Activated CD4-positive, alpha-beta T cell treated with anti-CD3 and anti-CD28 coated beads for 1 hour (primary cell): ENCODE results near the gene NIPBL.
"Not testable (repeated sequence)": the region's sequence is repeated elsewhere in the genome, so short reads cannot be mapped to it uniquely, and the experiment has no call there.

Experiments
- DNase-seq: peaks from one replicate; pipeline ENCODE4 v3.0.0-alpha.2; 2020

NIPBL gene, protein sequence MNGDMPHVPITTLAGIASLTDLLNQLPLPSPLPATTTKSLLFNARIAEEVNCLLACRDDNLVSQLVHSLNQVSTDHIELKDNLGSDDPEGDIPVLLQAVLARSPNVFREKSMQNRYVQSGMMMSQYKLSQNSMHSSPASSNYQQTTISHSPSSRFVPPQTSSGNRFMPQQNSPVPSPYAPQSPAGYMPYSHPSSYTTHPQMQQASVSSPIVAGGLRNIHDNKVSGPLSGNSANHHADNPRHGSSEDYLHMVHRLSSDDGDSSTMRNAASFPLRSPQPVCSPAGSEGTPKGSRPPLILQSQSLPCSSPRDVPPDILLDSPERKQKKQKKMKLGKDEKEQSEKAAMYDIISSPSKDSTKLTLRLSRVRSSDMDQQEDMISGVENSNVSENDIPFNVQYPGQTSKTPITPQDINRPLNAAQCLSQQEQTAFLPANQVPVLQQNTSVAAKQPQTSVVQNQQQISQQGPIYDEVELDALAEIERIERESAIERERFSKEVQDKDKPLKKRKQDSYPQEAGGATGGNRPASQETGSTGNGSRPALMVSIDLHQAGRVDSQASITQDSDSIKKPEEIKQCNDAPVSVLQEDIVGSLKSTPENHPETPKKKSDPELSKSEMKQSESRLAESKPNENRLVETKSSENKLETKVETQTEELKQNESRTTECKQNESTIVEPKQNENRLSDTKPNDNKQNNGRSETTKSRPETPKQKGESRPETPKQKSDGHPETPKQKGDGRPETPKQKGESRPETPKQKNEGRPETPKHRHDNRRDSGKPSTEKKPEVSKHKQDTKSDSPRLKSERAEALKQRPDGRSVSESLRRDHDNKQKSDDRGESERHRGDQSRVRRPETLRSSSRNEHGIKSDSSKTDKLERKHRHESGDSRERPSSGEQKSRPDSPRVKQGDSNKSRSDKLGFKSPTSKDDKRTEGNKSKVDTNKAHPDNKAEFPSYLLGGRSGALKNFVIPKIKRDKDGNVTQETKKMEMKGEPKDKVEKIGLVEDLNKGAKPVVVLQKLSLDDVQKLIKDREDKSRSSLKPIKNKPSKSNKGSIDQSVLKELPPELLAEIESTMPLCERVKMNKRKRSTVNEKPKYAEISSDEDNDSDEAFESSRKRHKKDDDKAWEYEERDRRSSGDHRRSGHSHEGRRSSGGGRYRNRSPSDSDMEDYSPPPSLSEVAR (N-terminal part only)

GRCh38 chr5:36876299-36876964, at the start of gene NIPBL:
Gene NIPBL, plus strand, starts transcription at chr5:36876769. Its CDS starts 76,928 bp downstream, at chr5:36953697.
- DNase-seq, result peak; percentile 82

- DNase-seq, result no peak
These were observed 44.3 kb upstream of the NIPBL start for GRCh38 chr5:36832274-36832673.

- no peak for DNase-seq
These were observed 39.7 kb upstream of the NIPBL start for GRCh38 chr5:36836831-36837230.

DNA sequence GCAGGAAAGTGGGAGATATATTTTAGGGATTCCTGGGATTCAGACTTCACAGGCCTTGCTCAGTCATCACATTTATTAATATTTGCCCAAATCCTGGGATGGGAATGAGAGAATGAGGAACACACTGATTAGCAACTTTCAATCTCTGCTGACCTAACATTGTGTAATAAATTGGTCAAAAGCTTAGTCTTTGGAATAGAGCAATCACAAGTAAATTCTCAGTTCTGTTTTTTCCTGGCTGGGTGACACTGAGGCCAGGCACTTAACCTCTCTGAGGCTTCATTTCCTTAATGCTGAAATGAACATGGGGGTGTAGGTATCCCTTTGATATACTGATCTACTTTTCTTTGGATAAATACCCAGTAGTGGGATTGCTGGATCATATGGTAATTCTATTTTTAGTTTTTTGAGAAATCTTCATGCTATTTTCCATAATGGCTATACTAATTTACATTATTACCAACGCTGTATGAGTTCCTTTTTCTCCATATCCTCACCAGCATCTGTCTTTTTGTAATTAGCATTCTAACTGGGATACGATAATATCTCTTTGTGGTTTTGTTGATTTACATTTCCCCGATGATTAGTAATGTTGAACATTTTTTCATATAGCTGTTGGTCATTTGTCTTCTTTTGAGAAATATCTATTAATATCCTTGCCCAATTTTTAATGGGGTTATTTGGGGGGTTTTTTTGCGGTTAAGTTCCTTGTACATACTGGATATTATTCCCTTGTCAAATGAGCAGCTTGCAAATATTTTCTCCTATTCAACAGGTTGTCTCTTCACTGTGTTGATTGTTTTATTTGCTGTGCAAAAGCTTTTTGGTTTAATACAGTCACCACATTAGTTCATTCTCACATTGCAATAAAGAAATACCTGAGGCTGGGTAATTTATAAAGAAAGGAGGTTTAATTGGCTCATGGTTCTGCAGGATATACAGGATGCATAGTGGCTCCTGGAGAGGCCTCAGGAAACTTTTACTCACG, 36.8 kb upstream of the NIPBL start:
- DNase-seq, result no peak

DNA sequence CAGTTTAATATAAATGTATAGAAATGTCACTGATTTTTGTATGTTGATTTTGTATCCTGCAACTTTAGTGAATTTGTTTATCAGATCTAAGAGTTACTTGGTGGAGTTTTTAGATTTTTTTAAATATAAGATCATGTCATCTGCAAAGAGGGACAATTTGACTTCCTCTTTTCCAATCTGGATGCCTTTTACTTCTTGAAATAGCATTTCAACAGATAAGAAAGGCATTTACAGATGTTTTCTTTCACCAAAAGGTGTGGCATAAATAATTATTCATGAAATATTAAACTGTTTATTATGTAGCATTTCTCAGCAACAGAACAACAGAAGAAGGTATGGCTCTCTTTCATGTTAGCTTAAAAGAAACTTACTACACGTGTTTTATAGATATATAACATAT, 34.9 kb upstream of the NIPBL start:
- no peak for DNase-seq

DNA sequence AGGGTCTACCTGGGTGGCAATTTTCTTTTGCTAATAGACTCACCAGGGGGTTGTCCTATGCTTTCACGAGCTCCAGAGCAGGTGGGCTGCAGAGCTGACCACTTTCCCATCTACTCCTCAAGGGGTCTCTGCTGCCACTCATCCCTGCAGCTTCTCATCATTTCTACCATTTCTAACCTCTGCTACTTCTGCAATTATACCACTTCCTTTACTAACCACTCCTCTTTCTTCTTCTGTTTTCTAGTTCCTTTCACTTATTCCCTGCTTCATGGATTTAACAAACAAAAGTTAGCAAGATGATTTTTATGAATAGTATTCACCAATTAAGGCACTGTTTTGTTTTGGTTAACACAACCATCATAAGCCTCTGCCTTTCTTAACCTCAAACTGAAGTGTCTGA, 34.5 kb upstream of the NIPBL start:
- no peak for DNase-seq

GRCh38 chr5:36844305-36844704, 32.3 kb upstream of the NIPBL start:
- DNase-seq, result no peak

GRCh38 chr5:36848545-36848944, 28.0 kb upstream of the NIPBL start:
- not testable (repeated sequence) for DNase-seq

DNA sequence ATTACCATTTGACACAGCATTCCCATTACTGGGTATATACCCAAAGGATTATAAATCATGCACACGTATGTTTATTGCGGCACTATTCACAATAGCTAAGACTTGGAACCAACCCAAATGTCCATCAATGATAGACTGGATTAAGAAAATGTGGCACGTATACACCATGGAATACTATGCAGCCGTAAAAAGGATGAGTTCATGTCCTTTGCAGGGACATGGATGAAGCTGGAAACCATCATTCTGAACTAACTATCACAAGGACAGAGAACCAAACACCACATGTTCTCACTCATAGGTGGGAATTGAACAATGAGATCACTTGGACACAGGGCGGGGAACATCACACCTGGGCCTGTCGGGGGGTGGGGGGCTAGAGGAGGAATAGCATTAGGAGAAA, 23.7 kb upstream of the NIPBL start:
- not testable (repeated sequence) for DNase-seq

DNA sequence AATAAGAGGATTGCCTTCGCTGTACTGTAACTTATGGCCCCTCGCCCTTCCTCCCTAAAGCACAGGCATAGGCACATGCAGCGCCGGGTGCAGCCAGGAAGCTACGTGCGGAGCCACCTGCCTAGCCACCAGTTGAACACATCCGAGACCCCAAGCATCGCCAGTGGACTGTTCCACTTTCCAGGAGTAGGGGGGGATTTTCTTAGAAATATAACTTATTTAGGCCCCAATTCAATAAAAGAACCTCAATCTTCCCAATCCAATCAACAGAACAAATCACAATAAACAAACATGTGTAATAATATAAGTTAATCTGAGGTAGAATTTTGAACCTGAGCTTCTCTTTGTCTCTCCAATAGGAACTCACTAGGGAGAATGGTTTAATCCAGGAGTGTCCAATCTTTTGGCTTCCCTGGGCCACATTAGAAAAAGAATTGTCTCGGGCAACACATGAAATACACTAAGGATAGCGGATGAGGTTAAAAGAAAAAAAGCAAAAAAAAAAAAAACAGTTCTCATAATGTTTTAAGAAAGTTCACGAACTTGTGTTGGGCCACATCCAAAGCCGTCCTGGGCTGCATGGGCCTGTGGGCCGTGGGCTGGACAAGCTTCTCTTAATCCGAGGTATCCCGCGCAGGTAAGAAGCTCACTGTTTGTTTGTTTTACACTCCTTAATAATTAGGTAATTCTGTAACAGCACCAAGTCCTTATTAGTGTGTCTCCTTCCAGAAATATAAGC, 22.0 kb upstream of the NIPBL start:
- DNase-seq, result no peak

- DNase-seq, result no peak
These were observed 21.5 kb upstream of the NIPBL start for GRCh38 chr5:36855141-36855495.

DNA sequence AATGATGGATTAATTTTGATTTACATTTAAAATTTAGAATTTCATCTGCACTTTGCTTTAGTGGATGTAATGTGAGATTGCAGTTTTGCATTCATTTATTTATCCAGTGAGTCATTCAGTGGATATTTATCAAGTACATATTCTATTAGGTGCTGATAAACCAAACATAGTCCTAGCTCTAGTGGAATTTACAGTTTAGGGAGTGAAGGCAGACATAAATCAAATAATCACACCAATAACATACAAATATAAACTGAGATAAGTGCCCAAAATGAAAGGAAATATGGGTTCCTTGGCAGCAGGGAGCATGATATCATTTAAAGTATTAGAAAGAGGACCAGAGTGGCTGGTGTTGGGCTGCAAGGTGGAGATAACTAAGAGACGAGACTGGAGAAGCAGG, 14.7 kb upstream of the NIPBL start:
- DNase-seq, result no peak

DNA sequence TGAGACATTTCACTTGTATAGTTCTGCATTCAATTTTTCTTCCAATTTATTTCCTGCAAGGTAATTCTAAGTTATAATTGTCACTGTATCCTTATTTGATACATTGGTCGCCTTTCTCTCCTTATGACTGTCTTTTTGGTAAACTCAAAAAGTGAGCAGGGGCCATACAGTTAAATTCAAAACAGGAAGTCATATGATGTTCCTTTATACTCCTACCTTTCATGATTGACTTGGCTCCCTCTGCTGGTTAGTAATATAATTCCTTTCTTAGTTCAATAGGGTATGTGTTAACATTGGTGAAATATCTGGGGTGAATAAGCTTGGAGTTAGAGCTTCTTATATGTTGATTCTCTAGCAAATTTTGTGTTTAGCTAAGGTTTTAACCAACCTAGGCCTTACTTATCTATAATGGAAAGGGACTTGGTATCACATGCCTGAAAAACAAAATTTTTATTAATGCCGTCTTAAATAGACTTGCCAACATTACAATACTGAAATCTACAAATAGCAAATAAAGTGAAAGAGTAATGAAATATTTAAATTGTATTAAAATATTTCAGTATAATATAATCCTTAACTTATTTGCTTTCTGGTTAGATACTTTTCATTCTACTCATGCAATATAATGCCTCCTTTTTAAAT, 6.0 kb upstream of the NIPBL start:
- DNase-seq, result no peak

GRCh38 chr5:36874465-36874864, 2.1 kb upstream of the NIPBL start:
- no peak for DNase-seq

GRCh38 chr5:36875051-36875789, 1.3 kb upstream of the NIPBL start:
- DNase-seq, result peak; percentile 29

DNA sequence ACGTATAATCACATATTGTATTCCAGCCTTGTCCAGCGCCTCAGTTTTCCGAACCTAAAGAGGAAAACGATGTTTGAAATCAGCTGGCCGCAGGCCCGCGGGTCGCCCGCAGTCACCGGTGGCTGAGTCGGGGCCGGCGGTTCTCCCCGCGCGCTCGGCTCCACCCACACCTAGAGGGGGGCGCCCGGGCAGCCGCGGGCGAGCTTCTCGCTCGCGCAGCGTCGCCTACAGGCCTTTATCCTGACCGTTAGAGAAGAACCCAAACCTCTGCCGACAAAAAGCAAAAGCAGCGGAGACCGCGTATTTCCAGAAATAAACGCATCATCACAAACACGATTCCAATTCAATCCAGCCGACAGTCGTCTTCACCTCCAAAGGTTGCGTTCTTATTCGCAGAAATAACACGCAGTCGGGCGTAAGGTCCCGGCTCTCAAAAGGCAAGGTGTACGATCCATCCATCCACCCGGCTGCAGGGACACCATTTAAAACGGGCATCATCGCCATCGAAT, 725 bp upstream of the NIPBL start:
- peak; percentile 60 for DNase-seq

GRCh38 chr5:36876965-36877666, 547 bp downstream of the NIPBL start:
- DNase-seq, result peak; percentile 52

GRCh38 chr5:36877667-36878391, 1.3 kb downstream of the NIPBL start:
- DNase-seq, result no peak
